HG03196 (cell line): ENCODE results near the gene ACAP3.
"Not testable (repeated sequence)": the region's sequence is repeated elsewhere in the genome, so short reads cannot be mapped to it uniquely, and the experiment has no call there.

Source experiments
- ATAC-seq: cut with Tn5 transposase; IDR thresholded peaks from one replicate; pipeline ENCODE4 v1.9.1; 2021; ENCODE audit not compliant: unreplicated experiment

The ACAP3 gene

DNA sequence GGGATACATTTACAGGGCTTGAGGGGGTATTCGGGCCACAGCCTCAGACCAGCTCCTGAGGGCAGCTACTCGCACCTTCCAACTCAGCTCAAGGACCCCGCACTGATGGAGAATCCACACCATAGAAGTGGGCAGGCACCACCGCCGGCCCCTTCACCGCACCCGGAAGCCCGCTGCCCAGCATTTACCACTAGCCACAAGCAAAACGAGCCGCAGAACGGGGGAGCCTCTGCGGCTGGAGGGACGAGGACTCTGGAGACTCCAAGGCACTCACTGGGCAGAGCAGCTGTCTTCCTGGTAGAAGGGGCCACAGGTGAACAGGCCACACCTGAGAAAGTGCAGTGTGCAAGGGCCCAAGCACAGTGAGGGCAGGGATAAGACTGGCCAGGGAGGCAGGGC, 39.4 kb downstream of the ACAP3 start:
- ATAC-seq, result no peak

DNA sequence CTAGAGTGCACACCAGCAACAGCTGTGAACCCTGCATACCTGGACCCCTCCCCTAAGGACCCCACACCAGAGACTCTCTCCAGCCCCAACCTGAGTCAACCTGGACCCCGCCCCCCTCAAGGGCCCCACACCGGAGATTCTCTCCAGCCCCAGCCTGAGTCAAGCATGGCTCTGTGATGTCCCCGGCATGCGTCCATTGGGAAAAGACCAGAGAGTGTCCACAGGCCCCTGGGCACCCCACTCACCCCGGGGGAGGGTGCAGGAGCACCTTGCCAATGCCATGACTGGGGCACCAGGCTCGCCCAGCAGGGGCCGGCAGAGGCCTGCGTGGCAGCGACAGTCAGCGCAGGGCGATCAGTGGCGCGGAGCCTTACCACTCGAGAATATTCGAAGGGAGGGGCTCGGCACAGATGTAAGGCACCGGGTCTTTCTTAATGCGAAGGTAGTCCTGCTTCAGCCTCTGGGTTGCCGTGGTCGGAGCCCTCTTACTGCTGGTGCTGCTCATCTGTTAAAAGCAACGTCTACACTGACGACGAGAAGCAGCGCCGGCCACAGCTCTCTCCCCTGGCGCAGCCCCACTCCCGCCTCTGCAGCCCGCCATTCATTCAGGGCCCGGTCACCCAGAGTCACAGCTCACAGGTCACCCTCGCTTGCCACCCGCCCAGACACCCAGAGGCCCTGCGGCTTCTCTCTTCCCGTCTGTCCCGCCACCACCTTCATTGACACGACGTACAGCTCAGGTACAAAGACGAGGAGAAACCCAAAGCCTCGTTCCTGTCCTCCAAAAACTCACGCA, 40.0 kb downstream of the ACAP3 start:
- no peak for ATAC-seq

DNA sequence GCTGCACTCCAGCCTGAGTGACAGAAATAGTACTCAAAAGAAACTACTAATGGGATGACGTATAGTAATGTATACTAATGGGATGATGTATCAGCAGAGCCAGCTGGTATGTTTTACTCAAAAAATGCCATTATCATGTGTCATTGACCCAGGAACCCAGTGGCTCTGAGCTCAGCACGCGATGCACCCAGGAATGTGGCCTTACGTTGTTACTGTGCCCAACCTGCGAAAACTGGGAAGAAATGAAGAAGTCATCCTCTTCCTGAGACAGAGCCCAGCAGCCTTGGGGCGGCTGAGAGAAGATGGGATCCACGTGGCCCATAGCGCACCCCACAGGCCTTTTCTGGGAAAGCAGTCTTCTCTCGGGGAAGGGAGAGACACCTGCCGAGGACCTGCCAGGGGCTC, 42.9 kb downstream of the ACAP3 start:
- no peak for ATAC-seq

DNA sequence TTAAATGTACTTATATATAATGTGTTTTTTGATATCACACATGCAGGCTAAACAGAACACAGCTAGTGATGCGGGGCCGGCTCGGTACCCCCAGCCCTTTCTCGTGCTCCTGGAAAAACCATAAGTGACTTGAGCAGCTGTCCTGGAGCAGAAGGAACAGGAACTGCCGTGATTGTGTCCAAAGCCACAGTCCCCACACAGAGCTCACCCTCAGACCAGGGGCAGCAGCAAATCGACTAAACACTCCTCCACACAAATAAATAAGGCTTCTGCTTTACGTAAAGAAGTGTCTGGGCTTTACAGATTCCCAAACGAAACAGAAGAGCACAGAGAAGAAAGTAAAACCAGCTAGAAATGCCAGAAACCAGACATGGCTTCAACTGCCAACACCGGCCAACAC, 43.7 kb downstream of the ACAP3 start:
- no peak for ATAC-seq

DNA sequence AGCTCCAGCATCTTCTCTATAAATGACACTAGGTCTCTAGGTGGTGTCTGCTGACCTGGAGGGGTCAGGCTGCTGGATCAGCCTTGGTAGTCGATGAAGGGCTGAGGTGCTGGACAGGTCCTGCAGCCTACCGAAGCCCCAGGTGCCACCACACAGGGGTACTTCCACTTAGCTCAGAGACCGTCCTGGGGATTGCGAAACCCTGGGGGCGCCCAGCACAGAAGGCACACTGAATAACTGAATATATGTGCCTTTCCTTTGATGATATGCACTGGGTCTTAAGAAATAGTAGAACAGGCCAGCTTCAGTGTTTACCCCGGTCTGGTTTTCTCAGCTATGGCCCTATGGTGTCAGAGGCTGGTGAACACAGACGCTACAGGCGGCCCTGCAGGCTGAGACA, 45.0 kb downstream of the ACAP3 start:
- no peak for ATAC-seq

DNA sequence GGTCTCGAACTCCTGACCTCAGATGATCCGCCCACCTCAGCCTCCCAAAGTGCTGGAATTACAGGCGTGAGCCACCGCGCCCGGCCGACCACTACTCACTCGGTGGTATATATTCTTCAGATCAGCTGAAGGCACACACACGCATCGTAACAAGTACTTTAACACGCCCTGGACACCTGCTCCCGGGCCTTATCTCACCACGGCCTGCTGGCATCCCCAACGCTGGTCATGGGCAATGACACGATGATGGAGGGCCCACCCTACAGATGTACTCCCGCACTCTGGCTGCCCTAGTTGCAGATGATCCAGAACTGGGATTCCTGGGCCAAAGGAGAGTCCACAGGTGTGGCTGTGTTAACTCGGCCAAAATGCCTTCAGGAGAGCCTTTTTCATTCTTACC, 45.7 kb downstream of the ACAP3 start:
- no peak for ATAC-seq

DNA sequence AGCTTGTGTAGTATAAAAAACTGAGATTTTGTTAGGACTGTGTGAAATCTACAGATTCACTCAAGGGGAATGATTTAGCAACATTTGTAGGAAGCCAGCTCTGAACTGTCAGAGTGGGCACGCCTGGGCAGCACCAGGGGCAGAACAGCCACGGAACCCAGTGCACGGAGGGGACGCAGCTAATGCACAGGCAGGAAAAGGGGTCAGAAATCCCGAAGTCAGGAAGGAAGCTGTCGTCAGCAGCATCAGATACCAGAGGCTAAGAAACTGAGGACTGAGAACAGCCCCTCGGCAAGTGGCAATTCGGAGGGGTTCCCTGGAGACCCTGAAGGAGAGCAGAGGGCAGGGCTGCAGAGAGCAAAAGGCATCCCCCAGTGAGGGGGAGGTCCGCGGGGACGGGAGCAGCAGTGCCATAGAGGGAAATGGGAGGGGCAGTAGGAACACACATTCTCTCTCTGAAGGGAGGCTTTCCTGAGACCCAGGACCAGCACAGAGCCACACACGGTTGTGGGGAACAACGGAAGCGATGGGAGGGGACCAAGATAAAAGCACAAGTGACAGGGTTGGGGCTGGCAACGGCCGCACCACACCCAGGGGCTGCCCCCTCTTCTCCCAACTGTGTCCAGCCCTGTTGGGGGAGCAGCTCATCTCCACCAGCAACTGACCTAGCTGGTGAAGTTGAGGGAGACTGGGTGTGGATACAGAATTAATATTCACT, 46.7 kb downstream of the ACAP3 start:
- no peak for ATAC-seq

DNA sequence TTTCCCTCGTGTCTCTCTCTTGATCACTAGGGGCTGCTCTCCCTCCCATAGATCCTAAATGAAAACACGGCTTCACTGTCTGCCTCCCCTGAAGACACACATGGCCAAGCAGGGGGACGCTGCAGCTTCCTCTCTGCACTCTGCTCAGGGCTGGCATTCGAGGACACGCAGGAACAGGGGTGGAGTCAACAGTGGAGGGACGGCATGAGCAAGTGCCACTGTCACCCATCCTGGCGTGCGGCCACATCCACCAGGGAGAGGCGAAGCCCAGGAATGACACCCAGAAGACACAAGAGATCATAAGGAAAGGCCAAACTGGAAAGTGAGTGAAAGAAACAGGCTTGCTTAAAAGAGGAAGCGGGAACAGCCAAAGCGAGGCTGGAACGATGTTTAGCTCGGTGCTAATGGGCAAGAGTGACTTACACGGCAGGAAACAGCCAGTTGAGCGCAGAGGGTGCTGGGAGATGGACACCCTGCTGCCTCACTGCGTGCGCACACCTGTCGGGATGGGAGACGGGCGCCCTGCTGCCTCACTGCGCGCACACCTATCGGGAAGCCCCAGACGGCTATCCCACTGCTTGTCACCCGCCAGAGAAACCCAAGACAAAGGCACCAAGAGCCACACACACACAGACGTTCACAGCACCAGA, 47.7 kb downstream of the ACAP3 start:
- ATAC-seq, result no peak

DNA sequence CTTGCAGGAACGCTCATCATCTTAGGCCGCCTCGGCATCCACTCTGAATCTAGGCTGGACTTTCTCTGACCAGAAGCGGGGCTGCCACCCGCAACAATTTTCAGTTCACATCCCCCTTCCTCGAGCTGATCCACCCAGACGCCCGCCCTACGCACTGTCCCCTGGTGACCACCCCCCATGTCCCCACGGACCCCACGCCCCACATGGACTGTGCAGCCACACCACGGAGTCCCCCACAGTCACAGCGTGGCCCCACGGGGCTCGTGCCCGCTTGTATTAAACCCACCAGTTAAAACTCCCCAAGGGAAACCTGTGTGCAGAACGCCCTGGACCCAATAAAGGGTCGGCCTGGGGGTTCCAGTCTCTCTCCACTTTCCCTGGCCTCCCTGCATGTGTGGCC, 48.2 kb downstream of the ACAP3 start:
- no peak for ATAC-seq

DNA sequence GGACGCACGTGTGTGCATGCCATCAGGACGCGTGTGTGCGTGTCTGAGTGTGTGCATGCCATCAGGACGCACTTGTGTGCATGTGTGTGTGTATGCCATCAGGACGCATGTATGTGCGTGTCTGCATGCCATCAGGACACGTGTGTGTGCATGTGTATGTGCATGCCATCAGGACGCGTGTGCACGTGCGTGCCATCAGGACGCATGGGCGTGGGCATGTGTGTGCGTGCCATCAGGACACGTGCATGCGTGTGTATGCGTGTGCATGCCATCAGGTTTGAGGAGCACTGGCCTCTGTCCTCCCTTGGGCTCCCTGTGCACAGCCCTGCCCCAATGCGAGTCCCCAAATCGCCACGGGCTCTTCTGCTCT, 48.6 kb downstream of the ACAP3 start:
- ATAC-seq, result no peak

DNA sequence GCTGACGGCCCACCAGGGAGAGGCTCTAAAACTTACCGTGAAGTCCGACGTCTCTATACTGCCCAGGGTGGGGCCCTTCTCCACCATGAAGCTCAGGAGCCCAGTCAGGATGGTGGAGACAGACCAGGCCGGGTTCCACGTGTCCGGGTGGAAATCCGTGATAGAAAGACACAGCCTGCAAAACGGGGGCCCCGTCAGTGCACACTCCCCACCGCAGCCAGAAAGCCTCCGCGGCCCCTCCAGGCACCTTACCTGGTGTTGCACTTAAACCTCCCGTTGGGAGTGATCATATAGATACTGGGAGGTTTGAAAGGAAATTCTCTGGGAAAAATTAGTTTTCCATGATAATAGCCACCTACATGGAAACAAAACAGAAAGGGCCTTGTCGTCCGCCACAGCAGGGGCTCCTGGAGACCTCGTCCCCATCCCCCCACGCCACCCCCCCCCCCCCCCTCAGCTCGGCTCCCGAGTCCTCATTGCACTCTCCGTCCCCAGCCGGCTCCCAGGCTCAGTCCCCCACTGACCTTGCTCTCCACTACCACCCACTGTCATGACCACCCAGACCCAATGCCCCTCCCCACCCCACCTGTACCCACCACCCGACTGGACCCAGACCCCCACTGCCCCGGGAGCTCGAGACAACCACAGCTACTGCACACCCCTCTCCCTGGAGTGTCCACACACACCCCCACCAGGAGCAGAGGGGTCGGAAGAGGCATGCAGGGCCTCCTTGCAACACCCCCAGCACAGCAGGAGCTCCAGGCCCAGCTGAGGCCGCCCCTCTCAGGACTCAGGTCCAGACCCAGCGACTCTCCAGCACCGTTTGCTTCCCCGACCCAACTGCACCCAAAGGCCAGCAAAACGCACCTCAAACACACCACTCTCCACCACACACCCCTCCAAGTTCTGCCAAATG, 50.5 kb downstream of the ACAP3 start:
- no peak for ATAC-seq

DNA sequence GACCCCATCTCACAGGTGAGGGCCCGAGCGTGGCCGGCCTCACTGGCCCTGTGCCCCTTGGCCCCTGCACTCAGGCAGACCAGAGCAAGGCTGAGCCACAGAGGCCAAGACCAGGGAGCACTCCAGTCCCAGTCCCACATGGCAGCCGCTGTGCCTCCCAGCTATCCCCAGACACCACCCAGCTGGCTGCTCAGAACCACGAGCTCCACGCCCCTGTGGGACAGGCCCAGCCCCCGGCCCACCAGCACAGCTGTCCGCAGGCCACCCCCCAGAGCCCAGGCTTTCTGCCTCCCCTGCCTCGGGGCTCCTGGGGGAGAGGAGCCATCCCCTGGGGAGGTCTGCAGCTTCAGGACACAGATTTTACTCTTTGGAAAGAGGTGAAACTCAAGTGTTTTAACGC, 52.1 kb downstream of the ACAP3 start:
- no peak for ATAC-seq

DNA sequence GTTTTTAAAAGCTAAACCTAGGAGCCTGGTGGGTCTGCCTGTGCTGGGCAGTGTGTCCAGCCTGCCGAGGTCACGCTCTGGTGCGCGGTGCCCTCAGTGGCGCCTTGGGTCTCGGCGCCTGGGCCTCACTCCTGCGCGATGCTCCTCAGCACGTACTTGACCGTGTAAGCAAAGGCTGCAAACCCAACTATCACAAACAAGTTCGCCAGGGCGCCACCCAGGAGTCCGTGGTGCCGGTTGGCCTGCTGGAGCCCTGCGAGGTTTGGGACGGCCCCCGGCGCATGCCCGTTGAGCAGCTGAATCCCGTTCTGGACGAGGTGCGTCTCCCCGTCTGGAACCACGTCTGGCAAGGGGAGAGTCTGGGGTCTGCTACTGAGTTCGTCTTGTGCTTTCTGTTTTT, 52.7 kb downstream of the ACAP3 start:
- no peak for ATAC-seq

DNA sequence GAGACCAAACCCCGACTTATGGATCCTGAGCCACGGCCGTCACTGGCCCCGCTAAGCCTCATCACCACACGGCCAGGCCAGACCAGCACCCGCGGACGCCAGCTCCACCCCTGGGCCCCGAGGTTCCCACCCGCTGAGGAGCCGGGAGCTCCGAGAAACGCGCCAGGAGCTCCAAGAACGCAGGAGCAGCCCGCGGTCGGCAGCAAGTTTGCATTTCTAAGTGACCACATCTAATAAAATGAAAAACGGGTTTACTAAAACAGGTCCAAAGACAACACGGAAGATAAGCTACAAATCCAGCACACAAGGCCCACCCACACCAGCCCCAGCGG, 53.1 kb downstream of the ACAP3 start:
- ATAC-seq, result no peak

DNA sequence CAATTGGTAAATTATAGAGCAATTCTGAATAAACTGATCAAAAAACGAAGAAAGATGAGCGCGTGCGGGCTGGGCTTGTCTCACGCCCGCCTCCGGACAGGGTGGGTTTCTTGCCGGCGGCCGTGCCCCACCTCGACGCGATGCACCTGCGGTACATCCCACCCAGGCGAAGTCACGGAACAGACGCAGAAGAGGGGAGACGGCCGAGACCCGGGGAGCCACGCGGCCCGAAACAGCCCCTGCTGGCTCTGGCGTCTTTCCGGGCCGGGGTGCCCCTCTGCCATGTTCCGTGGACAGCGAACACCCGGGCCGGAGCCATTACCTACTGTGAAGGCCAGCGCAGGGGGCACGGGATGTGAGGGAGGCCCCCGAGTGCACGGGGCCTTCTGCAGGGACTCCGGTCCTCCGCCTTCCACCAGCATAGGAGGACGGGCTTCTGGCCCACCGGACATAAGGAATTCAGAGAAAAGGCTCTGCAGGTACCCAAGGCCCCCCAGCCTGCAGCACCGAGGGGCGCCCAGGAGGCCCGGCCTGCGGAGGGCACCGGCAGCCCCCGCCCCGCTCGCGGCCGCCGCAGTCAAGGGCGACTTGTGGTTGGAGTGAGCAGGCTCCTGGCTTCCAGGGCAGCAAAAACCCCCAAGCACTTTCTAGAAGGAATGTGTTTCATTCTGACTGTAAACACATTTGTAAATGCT, 53.6 kb downstream of the ACAP3 start:
- no peak for ATAC-seq

DNA sequence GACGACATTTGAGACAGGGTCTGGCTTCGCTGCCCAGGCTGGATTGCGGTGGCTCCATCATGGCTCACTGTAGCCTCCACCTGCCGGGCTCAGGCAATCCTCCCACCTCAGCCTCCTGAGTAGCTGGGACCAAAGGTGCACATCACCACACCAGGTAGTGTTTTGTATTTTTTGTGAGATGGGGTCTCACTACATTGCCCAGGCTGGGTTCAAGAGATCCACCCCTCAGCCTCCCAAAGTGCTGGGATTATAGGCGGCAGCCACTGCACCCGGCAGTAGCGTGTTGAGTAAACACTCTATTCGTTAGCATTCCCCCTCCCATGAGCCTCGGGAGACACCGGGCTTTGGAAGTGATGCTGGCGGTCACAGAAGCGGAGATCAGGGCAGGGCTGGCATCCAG, 54.4 kb downstream of the ACAP3 start:
- no peak for ATAC-seq

DNA sequence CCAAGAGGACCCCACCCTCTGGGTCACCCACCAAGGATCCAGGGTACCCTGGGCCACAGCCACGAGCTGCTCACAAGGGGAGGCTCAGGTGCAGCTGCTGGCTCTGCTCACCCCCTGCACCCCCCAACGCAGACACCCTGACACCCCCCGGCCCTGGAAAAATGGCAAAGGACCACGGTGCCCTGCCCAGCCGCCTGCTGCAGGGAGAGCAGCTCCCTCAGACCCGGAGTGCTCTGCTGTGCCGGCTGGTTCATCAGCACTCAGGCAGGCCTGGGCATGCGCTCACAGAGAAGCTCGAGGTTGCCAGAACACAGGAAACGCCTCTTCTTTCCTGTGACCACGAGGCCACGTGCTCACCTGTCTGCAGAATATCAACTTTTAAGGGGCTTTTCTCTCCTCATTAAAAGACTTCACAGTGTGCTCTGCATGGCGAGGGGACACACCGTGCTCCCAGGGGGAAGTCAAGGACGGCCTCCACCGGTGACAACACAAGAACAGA, 56.9 kb downstream of the ACAP3 start:
- ATAC-seq, result no peak

DNA sequence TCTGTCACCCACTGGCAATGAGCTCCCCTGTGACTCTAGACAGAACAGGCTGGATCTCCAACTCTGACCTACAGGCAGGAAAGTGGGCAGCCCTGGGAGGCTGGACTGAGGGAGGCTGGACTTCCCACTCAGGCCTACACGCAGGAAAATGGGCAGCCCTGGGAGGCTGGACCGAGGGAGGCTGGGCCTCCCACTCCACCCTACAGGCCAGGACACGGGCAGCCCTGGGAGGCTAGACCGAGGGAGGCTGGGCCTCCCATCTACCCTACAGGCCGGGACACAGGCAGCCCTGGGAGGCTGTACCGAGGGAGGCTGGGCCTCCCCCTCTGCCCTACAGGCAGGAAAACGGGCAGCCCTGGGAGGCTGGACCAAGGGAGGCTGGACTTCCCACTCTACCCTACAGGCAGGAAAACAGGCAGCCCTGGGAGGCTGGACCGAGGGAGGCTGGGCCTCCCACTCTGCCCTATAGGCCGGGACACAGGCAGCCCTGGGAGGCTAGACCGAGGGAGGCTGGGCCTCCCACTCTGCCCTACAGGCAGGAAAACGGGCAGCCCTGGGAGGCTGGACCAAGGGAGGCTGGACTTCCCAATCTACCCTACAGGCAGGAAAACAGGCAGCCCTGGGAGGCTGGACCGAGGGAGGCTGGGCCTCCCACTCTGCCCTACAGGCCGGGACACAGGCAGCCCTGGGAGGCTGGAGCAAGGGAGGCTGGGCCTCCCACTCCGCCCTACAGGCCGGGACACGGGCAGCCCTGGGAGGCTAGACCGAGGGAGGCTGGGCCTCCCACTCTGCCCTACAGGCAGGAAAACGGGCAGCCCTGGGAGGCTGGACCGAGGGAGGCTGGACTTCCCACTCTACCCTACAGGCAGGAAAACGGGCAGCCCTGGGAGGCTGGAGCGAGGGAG, 59.5 kb downstream of the ACAP3 start:
- ATAC-seq, result not testable (repeated sequence)

DNA sequence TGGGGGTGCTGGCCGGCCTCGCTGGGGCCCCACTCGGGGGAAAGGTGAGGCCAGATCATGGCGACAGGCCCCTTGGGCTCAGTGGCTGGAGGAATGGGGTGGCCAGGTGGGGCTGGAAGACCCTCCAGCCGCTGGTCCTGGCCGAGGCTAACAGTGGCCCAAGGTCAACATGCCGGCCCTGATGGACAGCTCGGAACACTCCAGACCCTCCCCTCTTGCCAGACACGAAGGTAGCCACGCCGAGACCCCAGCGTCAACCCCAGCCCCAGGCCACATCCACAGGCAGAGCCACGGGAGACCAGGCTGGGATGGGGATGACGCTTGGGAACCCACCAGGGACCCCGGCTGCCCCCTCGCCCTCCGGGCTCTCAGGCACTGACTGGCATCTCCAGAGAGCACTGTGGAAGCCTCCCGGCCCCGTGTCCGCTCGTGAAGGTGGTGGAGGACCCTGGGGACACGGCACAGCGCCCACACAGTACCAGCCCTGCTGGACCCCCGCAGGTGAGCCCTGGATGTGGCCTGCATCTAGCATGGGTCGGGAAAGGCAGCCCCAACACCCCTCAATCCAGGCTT, 60.3 kb downstream of the ACAP3 start:
- no peak for ATAC-seq
